Measurements from ENCODE around the gene SHMT1.
"Not testable (repeated sequence)": the region's sequence is repeated elsewhere in the genome, so short reads cannot be mapped to it uniquely, and the experiment has no call there.

SHMT1 gene

DNA sequence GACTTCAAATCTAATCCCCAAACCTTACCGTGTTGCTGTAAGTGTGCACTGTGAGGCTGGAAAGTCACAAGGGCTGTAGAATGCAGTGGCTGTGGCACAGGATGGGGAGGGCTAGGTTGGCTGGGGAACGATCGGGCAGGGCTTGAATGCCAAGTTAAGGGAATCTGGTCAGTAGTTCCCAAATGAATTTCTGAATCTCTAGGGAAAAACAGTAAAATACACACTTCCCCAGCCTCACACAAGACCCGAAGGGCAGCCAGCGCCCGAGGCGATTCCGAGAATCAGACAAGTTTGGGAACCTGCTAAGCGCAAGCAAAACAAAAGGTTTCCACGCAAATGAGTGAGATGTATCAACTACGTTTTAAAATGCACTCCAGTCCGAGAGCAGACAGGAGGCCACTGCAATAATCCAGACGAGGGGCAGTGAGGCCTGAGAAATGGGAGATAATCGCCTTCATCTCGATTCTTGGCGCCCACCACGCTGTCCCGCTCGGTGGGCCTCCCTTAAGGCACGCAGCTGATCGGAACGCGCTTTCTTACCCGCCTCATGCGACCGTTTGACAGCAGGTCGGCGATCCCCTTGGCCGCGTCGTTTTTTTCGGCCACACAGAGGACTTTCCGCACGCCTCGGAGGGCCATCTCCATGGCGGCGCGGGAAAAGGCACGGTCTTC is 49.2 kb downstream of the SHMT1 start:
- H3K4me3 ChIP-seq (ENCODE audit: low read depth, low read length) = peak overlapping the region; percentile 78
- TF ChIP-seq, protein P1, sequence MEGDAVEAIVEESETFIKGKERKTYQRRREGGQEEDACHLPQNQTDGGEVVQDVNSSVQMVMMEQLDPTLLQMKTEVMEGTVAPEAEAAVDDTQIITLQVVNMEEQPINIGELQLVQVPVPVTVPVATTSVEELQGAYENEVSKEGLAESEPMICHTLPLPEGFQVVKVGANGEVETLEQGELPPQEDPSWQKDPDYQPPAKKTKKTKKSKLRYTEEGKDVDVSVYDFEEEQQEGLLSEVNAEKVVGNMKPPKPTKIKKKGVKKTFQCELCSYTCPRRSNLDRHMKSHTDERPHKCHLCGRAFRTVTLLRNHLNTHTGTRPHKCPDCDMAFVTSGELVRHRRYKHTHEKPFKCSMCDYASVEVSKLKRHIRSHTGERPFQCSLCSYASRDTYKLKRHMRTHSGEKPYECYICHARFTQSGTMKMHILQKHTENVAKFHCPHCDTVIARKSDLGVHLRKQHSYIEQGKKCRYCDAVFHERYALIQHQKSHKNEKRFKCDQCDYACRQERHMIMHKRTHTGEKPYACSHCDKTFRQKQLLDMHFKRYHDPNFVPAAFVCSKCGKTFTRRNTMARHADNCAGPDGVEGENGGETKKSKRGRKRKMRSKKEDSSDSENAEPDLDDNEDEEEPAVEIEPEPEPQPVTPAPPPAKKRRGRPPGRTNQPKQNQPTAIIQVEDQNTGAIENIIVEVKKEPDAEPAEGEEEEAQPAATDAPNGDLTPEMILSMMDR (IDR thresholded peaks at IDR 0.05; ENCODE audit: low read depth, low read length) = no peak

DNA sequence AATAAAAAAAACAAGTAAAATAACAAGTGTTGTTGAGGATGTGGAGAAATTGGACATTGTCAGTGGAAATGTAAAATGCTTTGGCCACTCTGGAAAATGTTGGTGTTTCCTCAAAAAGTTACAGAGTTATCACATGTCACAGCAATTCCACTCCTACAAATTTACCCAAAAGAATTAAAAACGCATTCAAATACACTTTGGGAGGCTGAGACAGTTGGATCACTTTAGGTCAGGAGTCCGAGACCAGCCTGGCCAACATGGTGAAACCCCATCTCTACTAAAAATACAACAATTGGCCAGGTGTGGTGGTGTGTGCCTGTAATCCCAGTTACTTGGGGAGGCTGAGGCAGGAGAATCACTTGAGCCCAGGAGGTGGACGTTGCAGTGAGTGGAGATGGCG is 54.1 kb downstream of the SHMT1 start:
- no peak overlapping the region for H3K4me3 ChIP-seq (ENCODE audit: low read depth, low read length)

DNA sequence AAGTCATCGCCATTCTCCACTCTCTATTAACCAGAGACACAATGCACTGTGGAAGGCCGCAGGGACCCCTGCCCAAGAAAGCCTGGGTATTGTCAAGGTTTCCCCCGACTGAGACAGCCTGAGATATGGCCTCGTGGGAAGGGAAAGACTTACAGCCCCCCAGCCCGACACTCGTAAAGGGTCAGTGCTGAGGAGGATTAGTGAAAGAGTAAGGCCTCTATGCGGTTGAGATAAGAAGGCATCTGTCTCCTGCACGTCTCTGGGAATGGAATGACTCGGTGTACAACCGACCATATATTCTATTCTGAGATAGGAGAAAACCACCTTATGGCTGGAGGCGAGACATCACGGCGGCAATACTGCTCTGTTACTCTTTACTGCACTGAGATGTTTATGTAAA is 60.1 kb downstream of the SHMT1 start:
- H3K4me3 ChIP-seq (ENCODE audit: low read depth, low read length) = not testable (repeated sequence)

More for the DNA sequence above, 54.1 kb downstream of the SHMT1 start:
- TF ChIP-seq, protein P1 (IDR thresholded peaks at IDR 0.05; ENCODE audit: low read depth, low read length) = no peak

DNA sequence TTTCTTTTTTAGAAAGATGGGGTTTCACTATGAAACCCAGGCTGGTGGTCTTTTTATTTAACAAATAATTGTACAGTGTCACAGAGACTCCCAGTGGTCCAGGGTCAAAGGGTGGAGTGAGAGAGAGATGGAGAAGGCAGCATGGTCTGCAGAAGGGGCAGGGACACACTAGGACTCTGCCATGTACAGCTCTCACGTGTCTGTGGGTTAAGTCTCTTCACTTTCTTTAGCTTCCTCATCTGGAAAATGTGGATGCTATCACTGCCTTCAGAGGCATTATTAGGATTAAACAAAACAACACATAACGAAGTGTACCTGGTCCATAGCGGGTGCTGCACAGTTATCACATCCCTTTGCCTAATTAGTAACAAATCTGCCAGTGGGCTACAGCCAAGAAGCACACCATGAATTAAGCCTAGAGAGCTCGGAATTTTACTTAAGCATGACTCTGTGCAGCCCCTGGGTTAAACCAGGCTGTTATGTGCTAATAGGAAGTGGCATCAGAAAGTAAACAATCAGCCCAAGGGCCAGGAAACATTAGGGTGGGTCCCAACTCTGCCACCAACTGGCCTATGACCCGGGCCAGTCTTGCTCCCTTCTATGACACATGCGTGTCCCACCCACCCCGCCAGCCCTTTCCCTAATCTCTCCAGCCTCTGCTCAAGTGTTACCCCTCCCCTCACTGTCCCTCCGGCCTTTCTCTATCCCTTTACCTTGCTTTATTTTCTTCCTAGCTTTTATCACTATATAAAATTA is 62.4 kb downstream of the SHMT1 start:
- TF ChIP-seq, protein P1 (IDR thresholded peaks at IDR 0.05; ENCODE audit: low read depth, low read length) = no peak
- no peak overlapping the region for H3K4me3 ChIP-seq (ENCODE audit: low read depth, low read length)

DNA sequence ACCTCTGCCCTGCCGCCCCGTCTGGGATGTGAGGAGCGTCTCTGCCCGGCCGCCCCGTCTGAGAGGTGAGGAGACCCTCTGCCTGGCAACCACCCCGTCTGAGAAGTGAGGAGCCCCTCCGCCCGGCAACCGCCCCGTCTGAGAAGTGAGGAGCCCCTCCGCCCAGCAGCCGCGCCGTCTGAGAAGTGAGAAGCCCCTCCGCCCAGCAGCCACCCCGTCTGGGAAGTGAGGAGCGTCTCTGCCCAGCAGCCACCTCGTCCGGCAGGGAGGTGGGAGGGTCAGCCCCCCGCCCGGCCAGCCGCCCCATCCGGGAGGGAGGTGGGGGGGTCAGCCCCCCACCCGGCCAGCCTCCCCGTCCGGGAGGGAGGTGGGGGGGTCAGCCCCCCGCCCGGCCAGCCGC is 65.3 kb downstream of the SHMT1 start:
- not testable (repeated sequence) for H3K4me3 ChIP-seq (ENCODE audit: low read depth, low read length)

DNA sequence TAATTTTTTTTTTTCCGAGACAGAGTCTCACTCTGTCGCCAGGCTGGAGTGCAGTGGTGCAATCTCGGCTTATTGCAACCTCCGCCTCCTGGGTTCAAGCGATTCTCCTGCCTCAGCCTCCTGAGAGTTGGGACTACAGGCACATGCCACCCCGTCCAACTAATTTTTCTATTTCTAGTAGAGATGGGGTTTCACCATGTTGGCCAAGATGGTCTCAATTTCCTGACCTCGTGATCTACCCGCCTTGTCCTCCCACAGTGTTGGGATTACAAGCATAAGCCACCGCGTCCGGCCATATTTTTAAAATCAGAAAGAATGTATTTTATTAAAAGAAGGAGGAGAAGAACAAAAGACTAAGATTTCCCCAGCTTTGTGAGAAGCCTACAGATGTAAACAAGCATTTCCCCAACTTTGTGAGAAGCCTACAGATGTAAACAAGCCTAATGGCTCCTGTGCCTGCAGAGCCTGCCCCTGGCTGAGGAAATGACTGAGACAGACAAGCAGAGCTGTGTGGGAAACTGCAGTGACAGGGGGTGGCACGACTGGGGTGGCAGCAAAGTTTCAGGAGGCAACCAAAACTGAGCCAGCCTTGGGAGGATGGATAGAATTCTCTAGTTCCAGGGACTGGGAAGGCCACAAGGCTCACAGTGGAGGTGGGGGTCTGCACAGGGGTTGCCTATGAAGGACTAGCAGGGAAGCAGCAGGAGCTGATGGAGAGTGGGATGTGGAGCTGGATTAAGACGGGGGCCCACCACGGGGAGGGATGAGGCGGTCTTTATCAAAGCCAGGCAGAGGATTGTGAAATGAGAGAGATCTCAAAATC is 71.4 kb downstream of the SHMT1 start:
- TF ChIP-seq, protein P1 (IDR thresholded peaks at IDR 0.05; ENCODE audit: low read depth, low read length) = no peak
- H3K4me3 ChIP-seq (ENCODE audit: low read depth, low read length) = no peak overlapping the region

DNA sequence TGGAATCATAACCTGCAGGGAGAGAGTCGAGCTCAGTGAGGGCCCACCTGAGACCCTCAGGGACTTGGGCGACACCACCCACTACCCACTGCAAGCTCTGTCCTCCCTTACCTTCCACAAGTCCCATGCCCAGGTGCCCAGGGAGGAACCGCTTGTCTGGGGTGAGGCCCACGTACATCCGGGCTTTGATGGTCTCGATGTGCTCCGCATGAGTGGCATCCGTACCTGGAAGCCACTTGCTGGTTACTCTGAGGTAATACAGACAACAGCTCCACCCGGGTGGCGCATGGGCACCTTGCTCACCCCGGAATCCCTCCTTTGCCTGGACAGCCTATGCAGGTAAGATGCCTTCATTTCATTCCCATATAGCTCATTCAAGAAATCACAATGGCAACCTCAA is 78.1 kb downstream of the SHMT1 start:
- no peak overlapping the region for H3K4me3 ChIP-seq (ENCODE audit: low read depth, low read length)
- TF ChIP-seq, protein P1 (IDR thresholded peaks at IDR 0.05; ENCODE audit: low read depth, low read length) = no peak

DNA sequence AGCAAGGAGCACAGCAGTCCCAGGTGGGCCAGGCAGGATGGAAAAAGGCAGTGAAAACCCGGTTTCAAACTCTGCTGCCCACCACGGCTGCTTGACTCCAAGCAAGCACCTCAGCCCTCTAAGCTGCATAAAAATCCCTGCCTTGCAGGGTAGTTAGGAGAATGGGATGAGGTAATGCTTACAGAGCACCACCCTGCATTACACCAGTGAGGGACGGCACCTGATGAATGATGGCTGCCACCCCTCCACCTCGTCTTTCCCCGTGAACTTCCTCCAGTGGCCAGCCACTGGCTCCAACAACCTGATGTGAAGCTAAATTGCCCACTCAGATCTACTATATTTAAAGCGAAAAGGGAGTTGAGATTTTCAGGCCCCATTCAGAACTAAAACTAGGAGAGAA is 81.6 kb downstream of the SHMT1 start:
- H3K4me3 ChIP-seq (ENCODE audit: low read depth, low read length) = no peak overlapping the region
- TF ChIP-seq, protein P1 (IDR thresholded peaks at IDR 0.05; ENCODE audit: low read depth, low read length) = no peak
